Heart right ventricle (tissue), 16 donors: Measurements from ENCODE around the gene GRB10. TPM values are rescaled to one million over a fixed set of nuclear protein-coding genes. Genes with fewer than 3 reads are reported as not detected.

Source experiments
- ATAC-seq, 8 donors: fragments of 200-7000 bp; cut with Tn5 transposase; one replicate each; pipeline ENCODE4 v1.9.1; 2020; ENCODE audit warnings: mild to moderate bottlenecking in 8 of 8, moderate library complexity in 8 of 8, moderate number of reproducible peaks in 1 of 8
- DNase-seq, 2 donors: peaks; one replicate each; pipeline ENCODE4 v3.0.0-alpha.2; 2020
- H3K27ac ChIP-seq, 10 donors: fragments of 200-600 bp; sonication (generic) in 2 of 10; one replicate each; pipeline versions ENCODE4 v1.5.0 to v1.8.0; 2020 to 2022; ENCODE audit warnings: mild to moderate bottlenecking in 3 of 10
- H3K27me3 ChIP-seq, 7 donors: fragments of 200-600 bp; one replicate each; pipeline ENCODE4 v1.8.0; 2021 to 2022; ENCODE audit warnings: mild to moderate bottlenecking in 2 of 7
- H3K36me3 ChIP-seq, 9 donors: fragments of 200-600 bp; sonication (generic) in 1 of 9; one replicate each; pipeline versions ENCODE4 v1.5.0 to v1.8.0; 2020 to 2022; ENCODE audit warnings: mild to moderate bottlenecking in 2 of 9
- H3K4me1 ChIP-seq, 9 donors: fragments of 200-600 bp; sonication (generic) in 1 of 9; one replicate each; pipeline versions ENCODE4 v1.5.0 to v1.8.0; 2020 to 2022; ENCODE audit warnings: mild to moderate bottlenecking in 4 of 9
- H3K4me3 ChIP-seq, 10 donors: fragments of 200-600 bp; sonication (generic) in 2 of 10; one replicate each; pipeline versions ENCODE4 v1.5.0 to v1.8.0; 2020 to 2022; ENCODE audit warnings: mild to moderate bottlenecking in 7 of 10, moderate library complexity in 2 of 10
- H3K9me3 ChIP-seq, 11 donors: fragments of 200-600 bp in 10 of 11; sonication (generic) in 2 of 11; one replicate each; pipeline versions ENCODE4 v1.5.0 to v1.8.0; 2013 to 2022; ENCODE audit warnings: mild to moderate bottlenecking in 2 of 11, control low read depth in 1 of 11, moderate library complexity in 1 of 11
- CTCF ChIP-seq, 9 donors: fragments of 200-600 bp; sonication (generic) in 2 of 9; IDR thresholded peaks; one replicate each; pipeline versions ENCODE4 v1.5.0 to v1.8.0; 2021 to 2022; ENCODE audit warnings: antibody characterized with exemption in 9 of 9, mild to moderate bottlenecking in 5 of 9, moderate library complexity in 1 of 9
- WGBS, 2 donors: extraction: QIAGEN DNeasy Blood & Tissue Kit; methylation state at CpG; one replicate each; pipeline ENCODE4 v1.1.7; 2013; ENCODE audit warnings: inconsistent platforms in 1 of 2; 5-methylcytosine and 5-hydroxymethylcytosine counted together
- intact Hi-C, 10 donors: fragments of 100-400 bp; cut with DNase I; formaldehyde crosslinking; loops; one replicate each; pipeline versions ENCODE4 v1.11.1 to v1.14.2; 2022
- polyA plus RNA-seq, 2 donors: library from polyadenylated mRNA; stranded (reverse); fragments of 200-250 nt; gene quantifications; one replicate each; pipeline ENCODE4 v1.2.3, GENCODE V29; 2013
- total RNA-seq, 10 donors: library from RNA; stranded (reverse); fragmentation: NEBNext Ultra II Directional in 3 of 10; extraction: Animal tissue kit (Norgen Biotek cat#: 25700) in 3 of 10; gene quantifications; one replicate each; pipeline versions ENCODE4 v1.2.1 to v1.2.4, GENCODE V29; 2021 to 2023
- donor health status: Arrhythmogenic right ventricular cardiomyopathy.
- donor health status: ischemic (EF 13 %, LVEDD 7.1; RV severe dilation, severe dysfunction).
- donor health status: healthy with polysubstance abuse.
- donor health status: DM: no; HTN: yes; CAD: no.
- donor health status: DM: no; HTN: no; CAD: no.
- donor health status: ischemic (EF 25% LVEDD 6.9; RV normal size, moderate dysfunction).
- donor health status: ischemic (EF 25% LVEDD 5.7; RV mildly dilated, moderate dysfunction).
- donor health status: healthy.
- donor health status: DM: yes; HTN: yes; CAD: no.
- donor health status: Ischemic cardiomyopathy.
- donor health status: ischemic (EF 35%, LVEDD 5.7; RV mildly dilated, moderate dysfunction).
- donor health status: nonischemic (EF 11% LVEDD 7.7; RV severe dilation, severe dysfunction).
- donor health status: DM: yes; HTN: yes; CAD: no.
- donor health status: PGD.
- donor health status: ischemic (EF 29% LVEDD 5.4; RV normal size, mild dysfunction).
- donor health status: nonischemic (EF 23%, LVEDD 6.1; RV moderate dilation, normal function).

Gene GRB10
- total and polyA plus RNA-seq, 12 donors: 13.2 to 48.7 (median 29.6) TPM

GRCh38 chr7:50661345-50662040 lies 121.2 kb downstream of the GRB10 start:
- DNase-seq (no peak), ATAC-seq (no peak)
- Histone ChIP-seq H3K4me1 (peaks cover 38 to 96% (median 87%) of the 10 kb centered on the region in 9 donors), H3K4me3 (no peak overlapping the region), H3K27me3 (no peaks in the 10 kb centered on the region), H3K9me3 (no peaks in the 10 kb centered on the region), H3K27ac (peak overlapping the region in 4 of 10 donors; percentile 33 to 51 (median 36)), H3K36me3 (peaks cover 0 to 43% (median 0%) of the 10 kb centered on the region in 9 donors)
- TF ChIP-seq CTCF (IDR thresholded peaks at IDR 0.05): no peak
- WGBS, 2 donors: 57 to 58% methylated on average over 9 of the region's 9 CpGs
- intact Hi-C loops: no loop called here

- no peaks in the 10 kb centered on the region for H3K27me3 ChIP-seq
- peak overlapping the region in 1 of 10 donors; percentile 33 for H3K27ac ChIP-seq
- ATAC-seq: no peak
- H3K36me3 ChIP-seq: peaks cover 0 to 43% (median 0%) of the 10 kb centered on the region in 9 donors
- TF ChIP-seq CTCF (IDR thresholded peaks at IDR 0.05): no peak
- peak overlapping the region in 1 of 10 donors; percentile 23 for H3K4me3 ChIP-seq
- no peak for DNase-seq
- intact Hi-C loops: no loop called here
- no peaks in the 10 kb centered on the region for H3K9me3 ChIP-seq
- WGBS, 2 donors: 92 to 95% methylated on average over 5 of the region's 5 CpGs
- H3K4me1 ChIP-seq: peaks cover 40 to 96% (median 87%) of the 10 kb centered on the region in 9 donors
Measured at GRCh38 chr7:50660830-50661175, 121.9 kb downstream of the GRB10 start.

GRCh38 chr7:50660040-50660829 lies 122.5 kb downstream of the GRB10 start:
- DNase-seq: no peak
- TF ChIP-seq CTCF (IDR thresholded peaks at IDR 0.05): no peak
- 81 to 85% methylated on average over 30 of the region's 30 CpGs for whole genome bisulfite sequencing, 2 donors
- Histone ChIP-seq H3K4me1 (peaks cover 44 to 96% (median 87%) of the 10 kb centered on the region in 9 donors), H3K9me3 (no peaks in the 10 kb centered on the region), H3K27ac (no peak overlapping the region), H3K27me3 (no peaks in the 10 kb centered on the region), H3K36me3 (peaks cover 0 to 43% (median 0%) of the 10 kb centered on the region in 9 donors), H3K4me3 (peak overlapping the region in 1 of 10 donors; percentile 23)
- no peak for ATAC-seq
- intact Hi-C loops: no loop called here

- ATAC-seq: no peak
- Histone ChIP-seq H3K27me3 (no peaks in the 10 kb centered on the region), H3K4me1 (peaks cover 50 to 96% (median 87%) of the 10 kb centered on the region in 9 donors), H3K4me3 (no peak overlapping the region), H3K27ac (no peak overlapping the region), H3K9me3 (no peaks in the 10 kb centered on the region), H3K36me3 (peaks cover 0 to 43% (median 0%) of the 10 kb centered on the region in 9 donors)
- no peak for TF ChIP-seq CTCF (IDR thresholded peaks at IDR 0.05)
- intact Hi-C loops: loop anchor here in 1 of 10 donors (10.0 kb wide), 1 partner anchor 135 kb away; no protein-coding TSS in a partner anchor
- DNase-seq: no peak
- WGBS, 2 donors: 90 to 91% methylated on average over 17 of the region's 17 CpGs
Measured at GRCh38 chr7:50659329-50659965, 123.2 kb downstream of the GRB10 start.
